Karpas-422 (cell line): ENCODE results near the gene RAD51B. TPM values are rescaled to one million over a fixed set of nuclear protein-coding genes. Genes with fewer than 3 reads are reported as not detected.
"Not testable (repeated sequence)": the region's sequence is repeated elsewhere in the genome, so short reads cannot be mapped to it uniquely, and the experiment has no call there.

Experiments
- DNase-seq: peaks from one replicate; pipeline ENCODE4 v3.0.0-alpha.2; 2015
- H2AFZ ChIP-seq: fragments of 200-600 bp; sonication (generic); 2 replicates; pipeline ENCODE4 v1.6.1; 2014; ENCODE audit warnings: antibody characterized with exemption, low read length, mixed read lengths
- H3K27ac ChIP-seq: fragments of 200-600 bp; sonication (generic); 2 replicates; pipeline ENCODE4 v1.5.1; 2014; ENCODE audit warnings: mild to moderate bottlenecking, low read length, moderate library complexity
- H3K27me3 ChIP-seq: fragments of 200-600 bp; sonication (generic); 2 replicates; pipeline ENCODE4 v1.6.1; 2014; ENCODE audit warnings: low read length, mixed read lengths
- H3K36me3 ChIP-seq: fragments of 200-600 bp; sonication (generic); 2 replicates; pipeline ENCODE4 v1.6.1; 2014; ENCODE audit warnings: low read length, mixed read lengths; ENCODE audit not compliant: insufficient read depth
- H3K4me1 ChIP-seq: fragments of 200-600 bp; sonication (generic); 2 replicates; pipeline ENCODE4 v1.6.1; 2014; ENCODE audit warnings: mild to moderate bottlenecking, low read length, mixed read lengths
- H3K4me2 ChIP-seq: fragments of 200-600 bp; sonication (generic); 2 replicates; pipeline ENCODE4 v1.6.1; 2014; ENCODE audit warnings: low read length, low read depth, mild to moderate bottlenecking; ENCODE audit not compliant: poor library complexity, severe bottlenecking
- H3K4me3 ChIP-seq: fragments of 200-600 bp; sonication (generic); 2 replicates; pipeline ENCODE4 v1.5.1; 2014; ENCODE audit warnings: mild to moderate bottlenecking, antibody characterized with exemption, low read length, mixed read lengths
- H3K79me2 ChIP-seq: fragments of 200-600 bp; sonication (generic); 2 replicates; pipeline ENCODE4 v1.6.1; 2014; ENCODE audit warnings: mild to moderate bottlenecking, low read length, mixed read lengths
- H3K9ac ChIP-seq: fragments of 200-600 bp; sonication (generic); 2 replicates; pipeline ENCODE4 v1.6.0; 2014; ENCODE audit warnings: low read length
- H3K9me2 ChIP-seq: fragments of 200-600 bp; sonication (generic), shearing (Covaris generic); replicated peaks from 2 replicates; pipeline ENCODE4 v1.6.0; 2014; ENCODE audit warnings: mild to moderate bottlenecking, low read length, moderate library complexity; ENCODE audit not compliant: insufficient read depth
- H3K9me3 ChIP-seq: fragments of 300-700, 200-600 bp; sonication (generic); 2 replicates; pipeline ENCODE4 v1.6.1; 2014; ENCODE audit warnings: low read length, mixed read lengths
- H4K20me1 ChIP-seq: fragments of 200-600 bp; sonication (generic); 2 replicates; pipeline ENCODE4 v1.6.1; 2014; ENCODE audit warnings: mild to moderate bottlenecking, antibody characterized with exemption, low read length, low read depth; ENCODE audit not compliant: insufficient read depth
- total RNA-seq: library from RNA; depleted of rRNA; stranded (reverse); fragments of >200 nt; shearing (Covaris generic); gene quantifications from 2 replicates; pipeline ENCODE4 v1.2.3, GENCODE V29; 2014; ENCODE audit warnings: low replicate concordance

Gene RAD51B
- total RNA-seq, 1 experiment from 2014 or later: 107 TPM

- no peak for DNase-seq
- Histone ChIP-seq H4K20me1 (0 out of 2 replicates have a peak, but pooled peaks cover 11% of the 10 kb centered on the region), H3K27ac (no peak overlapping the region), H3K9me3 (no peaks in the 10 kb centered on the region), H2AFZ (no peak overlapping the region), H3K4me3 (no peak overlapping the region), H3K4me1 (peaks cover 10% of the 10 kb centered on the region), H3K27me3 (no peaks in the 10 kb centered on the region), H3K9ac (no peak overlapping the region), H3K9me2 (no peaks in the 10 kb centered on the region), H3K4me2 (no peak overlapping the region), H3K36me3 (no peaks in the 10 kb centered on the region), H3K79me2 (no peaks in the 10 kb centered on the region)
These were observed 436.2 kb downstream of the RAD51B start for GRCh38 chr14:68255693-68256178.

- Histone ChIP-seq H4K20me1 (0 out of 2 replicates have a peak, but pooled peaks cover 11% of the 10 kb centered on the region), H2AFZ (no peak overlapping the region), H3K9me3 (no peaks in the 10 kb centered on the region), H3K27ac (no peak overlapping the region), H3K4me1 (peaks cover 5% of the 10 kb centered on the region), H3K9ac (no peak overlapping the region), H3K27me3 (no peaks in the 10 kb centered on the region), H3K9me2 (no peaks in the 10 kb centered on the region), H3K79me2 (no peaks in the 10 kb centered on the region), H3K4me3 (no peak overlapping the region), H3K36me3 (no peaks in the 10 kb centered on the region), H3K4me2 (no peak overlapping the region)
- no peak for DNase-seq
These were observed 438.4 kb downstream of the RAD51B start for GRCh38 chr14:68257969-68258368.

DNA sequence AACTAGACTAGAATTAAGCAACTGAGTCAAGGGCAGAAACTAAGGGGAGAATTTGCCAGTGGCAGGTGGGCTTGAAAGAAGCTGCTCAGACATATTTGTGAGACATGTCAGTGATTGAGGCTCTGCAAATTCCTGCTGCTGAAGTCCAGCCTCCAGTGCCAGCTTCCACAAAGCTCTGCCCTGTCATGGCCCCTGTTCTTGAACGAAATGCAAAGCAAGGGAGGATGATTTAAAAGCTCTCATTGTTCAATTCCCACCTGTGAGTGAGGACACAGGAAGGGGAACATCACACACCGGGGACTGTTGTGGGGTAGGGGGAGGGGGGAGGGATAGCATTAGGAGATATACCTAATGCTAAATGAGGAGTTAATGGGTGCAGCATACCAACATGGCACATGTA is 439.4 kb downstream of the RAD51B start:
- not testable (repeated sequence) for H3K4me1 ChIP-seq, H2AFZ ChIP-seq, H3K27me3 ChIP-seq, DNase-seq, H3K4me2 ChIP-seq, H3K4me3 ChIP-seq, H3K36me3 ChIP-seq, H3K79me2 ChIP-seq, H3K9me2 ChIP-seq, H3K27ac ChIP-seq, H4K20me1 ChIP-seq, H3K9ac ChIP-seq, H3K9me3 ChIP-seq

GRCh38 chr14:68260121-68260520 is 440.5 kb downstream of the RAD51B start:
- H3K4me2 ChIP-seq: no peak overlapping the region
- H3K4me1 ChIP-seq: peaks cover 5% of the 10 kb centered on the region
- no peak overlapping the region for H3K27ac ChIP-seq

GRCh38 chr14:68261092-68261842 is 441.7 kb downstream of the RAD51B start:
- H3K4me1 ChIP-seq: peaks cover 12% of the 10 kb centered on the region

More at GRCh38 chr14:68260121-68260520, 440.5 kb downstream of the RAD51B start:
- H3K9ac ChIP-seq: no peak overlapping the region
- no peaks in the 10 kb centered on the region for H3K27me3 ChIP-seq
- H3K9me2 ChIP-seq: no peaks in the 10 kb centered on the region
- H3K4me3 ChIP-seq: no peak overlapping the region
- no peaks in the 10 kb centered on the region for H3K79me2 ChIP-seq
- H2AFZ ChIP-seq: no peak overlapping the region
- peaks cover 12% of the 10 kb centered on the region; the same call in 1 of the 2 replicates for H4K20me1 ChIP-seq
- no peaks in the 10 kb centered on the region for H3K9me3 ChIP-seq
- H3K36me3 ChIP-seq: no peaks in the 10 kb centered on the region
- DNase-seq: no peak

GRCh38 chr14:68262567-68262966 is 443.0 kb downstream of the RAD51B start:
- Histone ChIP-seq H3K36me3 (no peaks in the 10 kb centered on the region), H2AFZ (no peak overlapping the region), H3K27me3 (no peaks in the 10 kb centered on the region), H3K4me1 (peaks cover 25% of the 10 kb centered on the region), H3K79me2 (no peaks in the 10 kb centered on the region), H3K9me3 (no peaks in the 10 kb centered on the region), H3K9ac (no peak overlapping the region), H3K4me3 (no peak overlapping the region), H3K9me2 (no peaks in the 10 kb centered on the region), H3K27ac (no peak overlapping the region), H4K20me1 (peaks cover 12% of the 10 kb centered on the region; the same call in 1 of the 2 replicates), H3K4me2 (no peak overlapping the region)
- DNase-seq: no peak

More at GRCh38 chr14:68261092-68261842, 441.7 kb downstream of the RAD51B start:
- Histone ChIP-seq H3K4me2 (no peak overlapping the region), H2AFZ (no peak overlapping the region), H3K79me2 (no peaks in the 10 kb centered on the region), H4K20me1 (peaks cover 12% of the 10 kb centered on the region; the same call in 1 of the 2 replicates), H3K27ac (no peak overlapping the region), H3K9ac (no peak overlapping the region), H3K9me2 (no peaks in the 10 kb centered on the region), H3K9me3 (no peaks in the 10 kb centered on the region), H3K27me3 (no peaks in the 10 kb centered on the region), H3K4me3 (no peak overlapping the region), H3K36me3 (no peaks in the 10 kb centered on the region)
- DNase-seq: no peak

- Histone ChIP-seq H3K4me1 (peaks cover 34% of the 10 kb centered on the region), H3K9me3 (no peaks in the 10 kb centered on the region)
These were observed 444.1 kb downstream of the RAD51B start for GRCh38 chr14:68263563-68264259.

GRCh38 chr14:68264260-68264569 is 444.6 kb downstream of the RAD51B start:
- Histone ChIP-seq H3K4me3 (no peak overlapping the region), H3K27ac (no peak overlapping the region), H3K4me1 (peaks cover 36% of the 10 kb centered on the region), H3K27me3 (no peaks in the 10 kb centered on the region), H3K4me2 (no peak overlapping the region), H3K36me3 (no peaks in the 10 kb centered on the region), H3K79me2 (no peaks in the 10 kb centered on the region), H4K20me1 (peaks cover 12% of the 10 kb centered on the region; the same call in 1 of the 2 replicates), H3K9me3 (no peaks in the 10 kb centered on the region), H2AFZ (no peak overlapping the region), H3K9me2 (no peaks in the 10 kb centered on the region), H3K9ac (no peak overlapping the region)
- no peak for DNase-seq

More at GRCh38 chr14:68263563-68264259, 444.1 kb downstream of the RAD51B start:
- no peak overlapping the region for H3K27ac ChIP-seq
- H3K36me3 ChIP-seq: no peaks in the 10 kb centered on the region
- H3K9me2 ChIP-seq: no peaks in the 10 kb centered on the region
- H3K4me3 ChIP-seq: no peak overlapping the region
- no peak for DNase-seq
- no peak overlapping the region for H2AFZ ChIP-seq
- no peaks in the 10 kb centered on the region for H3K27me3 ChIP-seq
- H3K79me2 ChIP-seq: no peaks in the 10 kb centered on the region
- no peak overlapping the region for H3K4me2 ChIP-seq
- H3K9ac ChIP-seq: no peak overlapping the region
- peaks cover 12% of the 10 kb centered on the region; the same call in 1 of the 2 replicates for H4K20me1 ChIP-seq
